AG09309 (cell line): ENCODE results near the gene HSDL1.

Experiments
- DNase-seq: peaks from one replicate; pipeline ENCODE4 v3.0.0-alpha.2; 2010; ENCODE audit warnings: low read depth
- H3K4me3 ChIP-seq: 2 replicates; pipeline ENCODE4 v1.5.1; 2011; ENCODE audit warnings: mild to moderate bottlenecking, low read depth, low read length, moderate library complexity; ENCODE audit not compliant: control insufficient read depth
- CTCF ChIP-seq: IDR thresholded peaks from 2 replicates; pipeline ENCODE4 v1.5.1; 2011; ENCODE audit warnings: mild to moderate bottlenecking, low read depth, low read length, inconsistent platforms; ENCODE audit not compliant: insufficient read depth, control insufficient read depth; ENCODE audit errors: missing control alignments

HSDL1 gene

GRCh38 chr16:84161037-84161436 is 16.1 kb upstream of the HSDL1 start:
- no peak for TF ChIP-seq CTCF
- no peak for DNase-seq
- no peak overlapping the region for H3K4me3 ChIP-seq

GRCh38 chr16:84159800-84160199 is 14.8 kb upstream of the HSDL1 start:
- no peak for TF ChIP-seq CTCF
- H3K4me3 ChIP-seq, result no peak overlapping the region
- no peak for DNase-seq

- no peak for TF ChIP-seq CTCF
- no peak overlapping the region for H3K4me3 ChIP-seq
- DNase-seq, result no peak
Measured at GRCh38 chr16:84159007-84159406, 14.0 kb upstream of the HSDL1 start.

- TF ChIP-seq CTCF, result no peak
- no peak overlapping the region for H3K4me3 ChIP-seq
- no peak for DNase-seq
Measured at GRCh38 chr16:84156342-84156784, 11.4 kb upstream of the HSDL1 start.

- DNase-seq, result no peak
- TF ChIP-seq CTCF, result no peak
- no peak overlapping the region for H3K4me3 ChIP-seq
Measured at GRCh38 chr16:84155771-84156170, 10.8 kb upstream of the HSDL1 start.

- no peak for TF ChIP-seq CTCF
- no peak overlapping the region for H3K4me3 ChIP-seq
- DNase-seq, result no peak
Measured at GRCh38 chr16:84155226-84155625, 10.2 kb upstream of the HSDL1 start.

GRCh38 chr16:84153660-84154214 is 8.8 kb upstream of the HSDL1 start:
- H3K4me3 ChIP-seq, result no peak overlapping the region
- TF ChIP-seq CTCF, result no peak
- no peak for DNase-seq
